Epidermal melanocyte (primary cell): Measurements from ENCODE around the gene NDUFAF3.

Experiments used
- DNase-seq: peaks from one replicate; pipeline ENCODE4 v3.0.0; 2011; ENCODE audit warnings: low spot score; ENCODE audit not compliant: insufficient read length

Gene NDUFAF3, protein sequence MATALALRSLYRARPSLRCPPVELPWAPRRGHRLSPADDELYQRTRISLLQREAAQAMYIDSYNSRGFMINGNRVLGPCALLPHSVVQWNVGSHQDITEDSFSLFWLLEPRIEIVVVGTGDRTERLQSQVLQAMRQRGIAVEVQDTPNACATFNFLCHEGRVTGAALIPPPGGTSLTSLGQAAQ

DNA sequence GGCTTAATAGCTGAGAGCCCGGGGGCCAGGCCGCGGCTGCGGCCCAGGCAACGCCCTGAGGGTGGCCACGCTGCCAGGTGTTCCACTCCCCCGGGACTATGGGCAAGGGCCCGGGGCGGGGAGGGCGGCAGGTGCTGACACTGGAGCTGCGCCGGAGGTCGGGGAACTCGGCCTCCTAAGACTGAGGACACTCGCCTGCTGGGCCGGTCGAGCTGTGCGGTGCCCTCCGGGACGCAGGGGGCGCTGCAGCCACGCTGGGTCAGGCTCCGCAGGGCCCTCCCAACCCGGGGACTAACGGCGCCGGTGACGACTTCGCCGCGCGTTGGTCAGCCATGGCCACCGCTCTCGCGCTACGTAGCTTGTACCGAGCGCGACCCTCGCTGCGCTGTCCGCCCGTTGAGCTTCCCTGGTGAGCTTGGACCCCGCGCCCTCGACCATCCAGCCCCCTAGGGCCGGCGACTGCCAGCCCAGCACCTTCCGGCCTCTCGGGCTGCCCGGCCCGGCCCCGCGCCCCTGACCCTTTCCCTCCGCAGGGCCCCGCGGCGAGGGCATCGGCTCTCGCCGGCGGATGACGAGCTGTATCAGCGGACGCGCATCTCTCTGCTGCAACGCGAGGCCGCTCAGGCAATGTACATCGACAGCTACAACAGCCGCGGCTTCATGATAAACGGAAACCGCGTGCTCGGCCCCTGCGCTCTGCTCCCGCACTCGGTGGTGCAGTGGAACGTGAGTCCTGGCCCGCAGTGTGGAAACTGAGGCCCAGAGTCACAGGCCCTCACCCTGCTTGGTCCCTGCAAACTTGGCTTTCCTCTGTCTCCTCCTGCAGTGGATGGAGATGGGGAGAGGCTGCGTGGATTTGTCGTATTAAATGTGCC lies at the start of gene NDUFAF3:
Gene NDUFAF3, plus strand, starts transcription at position 309 of the 875 bp plus-strand sequence. Its CDS starts 24 bp downstream, at position 333.
- peak; percentile 89 for DNase-seq

DNA sequence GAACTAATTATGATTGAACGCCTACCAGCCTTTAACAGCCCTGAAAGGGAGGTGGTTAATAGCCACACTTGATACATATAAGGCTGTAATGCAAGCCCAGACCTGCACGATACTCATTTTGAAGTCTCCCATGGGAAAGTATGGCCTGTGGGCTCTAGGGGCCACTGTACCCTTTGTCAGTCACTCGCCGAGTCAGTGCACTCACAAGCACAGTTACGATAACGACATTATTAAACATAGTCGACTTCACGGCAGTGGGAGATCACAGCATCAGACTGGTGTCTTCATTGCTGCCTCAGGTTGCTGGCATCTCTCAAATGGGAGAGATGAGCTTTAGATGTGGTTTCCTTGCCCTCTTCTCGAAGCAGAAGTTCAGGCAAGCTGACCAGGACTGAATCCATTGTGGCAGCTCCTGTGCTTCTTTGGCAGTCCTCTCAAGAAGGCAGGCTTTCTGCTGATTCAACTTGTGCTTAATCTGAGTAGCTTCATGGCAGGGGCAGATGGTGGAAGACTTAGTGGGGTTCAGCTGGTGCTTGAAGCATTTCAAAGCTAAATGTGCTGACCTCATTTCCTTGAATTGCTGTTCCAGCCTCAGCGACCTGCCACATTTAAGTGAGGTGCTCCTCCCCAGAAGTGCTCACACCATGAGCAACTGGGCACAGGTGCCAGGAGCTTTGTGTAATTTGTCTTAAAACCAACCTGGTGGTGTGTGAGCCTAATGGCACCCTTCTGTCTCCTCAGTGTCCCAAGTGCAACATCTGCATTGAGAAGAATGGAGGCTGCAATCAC lies 47.7 kb upstream of the NDUFAF3 start:
- no peak for DNase-seq

DNA sequence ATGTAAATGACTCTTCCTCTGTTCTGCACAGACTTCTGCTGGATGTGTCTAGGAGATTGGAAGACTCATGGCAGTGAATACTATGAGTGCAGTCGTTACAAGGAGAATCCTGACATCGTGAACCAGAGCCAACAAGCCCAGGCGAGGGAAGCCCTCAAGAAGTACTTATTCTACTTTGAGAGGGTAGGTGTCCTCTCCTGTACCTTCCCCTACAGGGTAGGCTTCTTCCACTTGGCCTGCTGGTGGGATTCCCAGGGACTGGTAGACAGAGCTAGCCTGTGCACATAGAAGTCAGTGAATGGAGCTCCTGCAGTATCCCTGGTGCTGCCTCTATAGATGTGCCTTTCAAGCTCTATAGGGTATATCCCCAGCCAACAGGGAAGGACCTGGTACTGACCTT lies 42.5 kb upstream of the NDUFAF3 start:
- no peak for DNase-seq

DNA sequence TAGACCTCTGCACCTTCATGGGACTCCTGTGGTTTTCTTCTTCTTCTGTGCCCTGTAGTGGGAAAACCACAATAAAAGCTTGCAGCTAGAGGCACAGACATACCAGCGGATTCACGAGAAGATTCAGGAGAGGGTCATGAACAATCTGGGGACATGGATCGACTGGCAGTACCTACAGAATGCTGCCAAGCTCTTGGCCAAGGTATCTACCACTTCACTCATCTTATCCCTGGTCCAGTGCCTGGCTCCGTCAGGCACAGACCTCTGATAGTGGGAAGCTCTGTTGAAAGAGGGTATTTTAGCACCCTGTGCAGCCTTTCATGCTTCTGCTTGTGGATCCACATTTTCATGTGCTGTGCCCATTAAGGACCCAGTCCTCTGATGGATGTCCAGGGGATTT lies 41.6 kb upstream of the NDUFAF3 start:
- DNase-seq, result no peak

DNA sequence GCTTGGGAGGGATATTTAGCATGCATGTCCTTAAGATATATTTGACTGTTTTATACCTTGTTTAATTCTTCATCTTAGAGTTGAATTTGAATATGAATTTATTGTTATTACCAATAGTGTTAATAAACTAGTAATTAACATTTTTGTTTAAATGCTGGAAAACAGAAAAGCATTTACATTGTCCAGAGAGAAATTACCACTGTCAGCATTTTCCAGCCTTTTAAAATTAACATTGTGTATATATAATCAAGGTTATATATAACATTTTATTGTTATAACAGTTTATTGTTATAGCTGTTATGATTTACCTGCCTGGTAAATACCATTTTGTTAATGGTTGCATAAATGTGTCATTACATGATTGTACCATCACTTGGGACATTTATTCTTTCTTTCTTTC lies 39.9 kb upstream of the NDUFAF3 start:
- DNase-seq, result no peak

DNA sequence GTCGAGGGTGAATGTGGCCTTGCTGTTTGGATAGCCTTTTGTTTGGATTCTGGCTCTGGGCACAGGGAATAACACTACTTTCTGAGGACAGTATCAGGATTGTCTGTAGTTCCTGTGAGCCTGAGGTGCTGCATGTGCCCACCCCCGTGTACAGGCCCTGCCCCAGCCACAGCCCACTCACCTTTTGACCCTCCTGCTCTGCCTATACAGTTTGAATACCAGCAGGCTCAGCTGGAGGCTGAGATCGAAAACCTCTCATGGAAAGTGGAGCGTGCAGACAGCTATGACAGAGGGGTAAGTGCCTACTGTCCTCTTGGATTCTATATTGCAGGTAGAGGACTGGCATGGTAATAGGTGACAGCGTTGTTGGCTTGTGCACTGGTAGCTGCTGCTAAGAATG lies 39.2 kb upstream of the NDUFAF3 start:
- no peak for DNase-seq

DNA sequence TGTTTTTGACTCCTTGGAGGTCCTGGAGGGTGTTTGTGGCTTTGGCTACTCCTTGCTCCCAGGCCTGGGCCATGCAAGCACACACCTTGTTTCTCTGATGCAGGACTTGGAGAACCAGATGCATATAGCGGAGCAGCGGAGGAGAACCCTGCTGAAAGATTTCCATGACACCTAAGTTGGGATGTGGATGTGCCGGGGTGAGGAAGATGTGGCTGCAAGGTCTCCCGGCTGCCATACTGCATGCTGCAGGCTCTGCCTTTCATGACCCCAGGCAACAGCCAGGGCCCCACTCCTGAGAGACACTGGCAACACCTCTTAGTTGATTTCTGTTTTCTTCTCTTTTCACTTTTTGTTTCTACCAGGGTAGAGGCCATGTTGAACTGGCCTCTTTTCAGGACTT lies 38.8 kb upstream of the NDUFAF3 start:
- DNase-seq, result no peak

DNA sequence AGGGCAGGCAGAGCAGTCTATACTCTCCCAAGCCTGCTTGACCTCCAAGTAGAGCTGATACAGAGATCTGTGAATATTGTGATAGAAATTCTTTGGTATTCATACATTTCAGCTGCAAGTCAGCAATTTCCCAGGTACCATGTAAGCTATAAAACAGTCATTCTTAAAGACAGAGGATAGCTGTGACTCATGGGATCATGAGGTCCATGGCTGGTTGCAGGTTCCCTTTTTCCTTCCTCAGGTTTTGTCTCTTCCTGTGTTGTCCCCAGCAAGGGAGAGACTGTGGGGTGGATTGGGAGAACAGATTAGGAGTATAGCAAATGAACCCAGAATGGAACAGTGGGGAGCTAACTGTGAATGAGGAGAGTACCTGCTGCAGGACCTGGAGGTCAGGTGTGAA lies 37.3 kb upstream of the NDUFAF3 start:
- no peak for DNase-seq

DNA sequence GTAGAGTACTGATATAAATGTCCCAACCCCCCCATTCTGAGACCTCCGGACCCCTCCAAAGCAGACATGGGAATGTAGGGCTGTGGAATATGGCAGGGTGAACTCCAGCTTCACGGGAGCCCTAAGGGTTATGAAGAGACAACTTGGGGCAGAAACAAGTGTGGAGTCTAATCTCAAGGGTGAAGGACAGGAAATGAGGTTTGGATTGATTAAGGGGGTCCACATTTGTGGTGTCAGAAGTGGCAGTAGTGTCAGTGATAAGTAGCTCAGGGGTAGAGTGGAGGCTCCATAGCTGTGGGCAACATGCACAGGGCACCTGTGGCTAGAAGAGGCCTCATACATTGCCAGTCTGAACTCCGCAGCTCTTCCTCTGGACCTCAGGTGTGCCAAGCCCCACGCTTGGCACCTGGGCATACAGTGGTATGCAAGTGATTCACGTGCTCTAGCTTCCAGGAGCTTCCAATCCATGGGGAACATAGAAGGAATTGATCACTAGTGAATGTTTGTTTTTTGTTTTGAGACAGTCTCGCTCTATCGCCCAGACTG lies 36.0 kb upstream of the NDUFAF3 start:
- DNase-seq, result no peak

DNA sequence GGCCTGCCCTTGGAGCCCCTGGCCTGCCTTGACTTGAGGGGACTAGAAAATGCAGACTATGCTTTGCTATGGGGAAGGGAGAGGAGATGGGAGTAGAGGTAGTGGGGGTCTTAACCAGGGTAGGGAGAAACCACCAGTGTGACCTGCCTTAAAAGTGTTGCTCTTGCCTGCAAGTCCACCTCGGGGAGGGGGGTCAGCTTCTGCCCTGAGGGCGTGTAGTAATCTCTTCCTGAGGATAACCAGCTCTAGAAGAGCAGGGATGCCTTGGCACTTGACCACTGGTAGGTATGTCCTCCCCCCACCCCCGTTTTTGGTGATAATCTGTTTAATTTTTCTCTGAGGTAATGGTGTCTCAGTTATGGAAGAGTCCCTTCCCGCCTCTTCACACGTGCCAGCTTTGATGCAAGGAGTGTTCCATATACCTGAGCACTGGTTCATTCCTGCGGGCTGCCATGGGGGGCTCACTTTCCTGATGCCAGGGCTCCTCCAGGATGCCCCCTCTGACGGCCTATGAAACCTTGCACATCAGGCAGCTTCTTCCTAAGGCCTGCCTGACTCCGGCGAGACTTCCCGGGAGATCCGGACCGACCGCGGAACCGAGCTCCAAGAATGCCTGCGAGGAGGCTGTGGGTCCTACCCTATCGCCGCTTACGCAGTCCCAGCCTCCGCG lies 32.7 kb upstream of the NDUFAF3 start:
- DNase-seq, result no peak

DNA sequence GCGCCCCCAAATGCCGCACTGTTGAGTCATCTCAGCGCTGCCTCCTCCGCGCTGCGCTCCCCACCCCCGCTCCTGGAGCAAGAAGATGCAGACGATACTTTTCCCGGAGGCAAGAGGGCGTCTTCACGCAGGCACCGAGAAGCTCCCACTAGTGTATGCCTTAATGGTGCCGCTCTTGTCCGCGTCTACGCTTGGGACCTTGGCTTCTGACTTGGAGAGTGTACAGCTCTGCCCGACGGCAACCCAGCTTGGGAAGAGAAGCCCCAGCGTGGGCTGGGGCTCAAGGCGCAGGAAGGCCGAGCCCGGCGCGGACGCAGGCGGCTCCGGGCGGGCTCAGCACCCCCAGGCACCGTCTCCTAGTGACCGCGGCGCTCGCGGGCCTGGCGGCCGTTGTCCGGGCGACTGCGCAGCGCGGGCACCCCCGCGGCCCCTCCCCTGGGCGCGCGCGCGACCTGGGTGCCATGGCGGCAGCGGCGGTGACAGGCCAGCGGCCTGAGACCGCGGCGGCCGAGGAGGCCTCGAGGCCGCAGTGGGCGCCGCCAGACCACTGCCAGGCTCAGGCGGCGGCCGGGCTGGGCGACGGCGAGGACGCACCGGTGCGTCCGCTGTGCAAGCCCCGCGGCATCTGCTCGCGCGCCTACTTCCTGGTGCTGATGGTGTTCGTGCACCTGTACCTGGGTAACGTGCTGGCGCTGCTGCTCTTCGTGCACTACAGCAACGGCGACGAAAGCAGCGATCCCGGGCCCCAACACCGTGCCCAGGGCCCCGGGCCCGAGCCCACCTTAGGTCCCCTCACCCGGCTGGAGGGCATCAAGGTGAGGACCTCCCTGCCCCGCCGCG lies 31.9 kb upstream of the NDUFAF3 start, which contains the start of gene P4HTM:
Gene P4HTM, plus strand, starts transcription at position 446 of the 840 bp plus-strand sequence. Its CDS starts 16 bp downstream, at position 462.
- peak; percentile 54 for DNase-seq

DNA sequence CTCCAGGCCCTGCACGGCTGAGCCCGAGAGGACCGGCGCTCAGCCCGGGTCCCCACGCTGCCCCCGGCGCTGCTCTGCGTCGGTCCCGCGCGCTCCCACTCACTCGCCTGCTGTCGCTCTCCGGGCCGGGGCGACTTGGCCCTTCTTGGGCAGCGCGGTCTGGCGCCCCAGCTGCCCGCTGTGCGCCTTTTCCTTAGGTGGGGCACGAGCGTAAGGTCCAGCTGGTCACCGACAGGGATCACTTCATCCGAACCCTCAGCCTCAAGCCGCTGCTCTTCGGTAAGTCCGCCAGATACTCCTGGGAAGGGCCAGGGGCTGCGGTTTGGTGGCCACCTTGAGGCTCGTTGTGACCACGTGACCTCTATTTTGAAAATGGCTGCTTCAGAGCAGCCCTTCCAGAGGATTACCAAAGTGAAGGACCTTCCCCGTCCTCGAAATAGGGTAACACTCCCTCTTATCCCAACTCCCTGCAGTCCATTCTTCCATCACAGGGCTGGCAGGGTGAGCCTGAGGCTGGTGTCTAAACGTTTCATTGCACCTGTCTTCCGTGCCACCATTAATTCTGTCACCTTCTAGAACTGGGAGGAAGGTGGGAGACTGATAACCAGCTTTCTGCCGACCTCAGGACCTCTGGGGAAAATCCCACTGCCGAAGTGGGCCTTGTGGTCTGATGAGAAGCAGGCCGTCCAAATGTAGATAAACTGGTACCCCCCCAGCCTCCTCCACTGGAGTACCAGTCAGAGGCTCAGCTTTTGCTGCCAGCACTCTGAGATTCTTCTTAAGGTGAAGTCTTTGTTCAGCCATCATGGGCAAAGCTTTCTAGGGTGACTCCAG lies 31.1 kb upstream of the NDUFAF3 start:
- DNase-seq, result no peak

DNA sequence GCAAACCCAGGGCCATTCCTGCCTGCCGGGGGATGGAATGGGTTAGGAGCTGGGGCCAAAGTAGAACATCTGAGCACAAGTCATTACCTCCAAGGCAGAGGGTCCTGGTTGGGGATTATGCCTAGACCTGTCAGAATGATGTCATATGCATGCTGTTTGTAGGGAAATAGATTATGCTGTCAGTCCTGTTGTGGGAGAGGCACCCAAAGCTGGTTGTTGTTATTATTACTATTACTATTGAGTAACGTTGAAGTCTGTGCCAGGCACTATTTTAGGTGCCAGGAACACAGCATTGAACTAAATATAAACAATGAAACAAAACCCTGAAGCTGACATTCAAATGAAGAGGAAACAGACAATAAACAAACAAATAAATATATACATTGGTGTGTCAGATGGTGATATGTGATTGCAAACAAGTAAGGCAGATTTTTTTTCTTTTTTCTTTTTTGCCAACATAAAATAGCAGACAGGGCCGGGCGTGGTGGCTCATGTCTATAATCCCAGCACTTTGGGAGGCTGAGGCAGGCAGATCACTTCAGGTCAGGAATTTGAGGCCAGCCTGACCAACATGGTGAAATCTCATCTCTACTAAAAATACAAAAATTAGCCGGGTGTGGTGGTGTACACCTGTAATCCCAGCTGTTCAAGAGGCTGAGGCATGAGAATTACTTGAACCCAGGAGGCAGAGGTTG lies 29.9 kb upstream of the NDUFAF3 start:
- DNase-seq, result no peak

DNA sequence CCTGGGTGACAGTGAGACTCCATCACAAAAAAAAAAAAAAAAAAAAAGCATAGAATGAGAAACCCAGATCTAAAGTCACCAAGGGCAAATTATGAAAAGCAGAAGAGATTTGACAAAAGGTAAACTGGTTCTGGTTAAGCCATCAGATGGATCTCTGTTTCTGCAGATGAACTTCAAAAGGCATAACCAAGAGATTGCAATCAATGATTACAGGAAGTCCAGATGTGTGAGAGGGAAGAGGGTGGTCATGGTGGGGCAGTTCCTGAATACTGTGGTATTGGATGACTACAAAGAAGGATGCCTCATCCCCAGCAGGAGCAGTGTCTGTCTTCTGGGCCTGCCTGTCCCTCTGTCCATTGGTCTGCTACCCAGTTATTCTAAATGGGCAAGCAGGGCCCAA lies 28.1 kb upstream of the NDUFAF3 start:
- DNase-seq, result no peak

DNA sequence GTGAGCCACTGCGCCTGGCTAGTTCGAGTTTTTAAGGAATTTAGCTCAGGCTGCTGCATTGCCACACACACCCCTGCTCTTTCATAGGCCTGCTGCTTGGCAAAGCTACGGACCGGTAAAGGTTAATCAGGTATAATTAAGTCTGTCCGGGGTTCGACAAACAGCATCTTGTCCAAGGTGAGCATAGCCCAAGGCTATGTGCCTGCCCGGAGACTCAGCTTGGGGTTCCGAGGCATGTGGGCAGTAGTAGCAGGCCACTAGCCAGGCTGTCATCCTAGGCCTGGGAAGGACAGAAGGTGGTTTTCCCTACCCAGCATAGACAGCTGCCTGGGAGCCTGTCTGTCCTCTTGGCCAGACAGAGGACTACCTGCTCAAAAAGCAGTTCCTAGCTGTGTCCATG lies 25.3 kb upstream of the NDUFAF3 start:
- no peak for DNase-seq

DNA sequence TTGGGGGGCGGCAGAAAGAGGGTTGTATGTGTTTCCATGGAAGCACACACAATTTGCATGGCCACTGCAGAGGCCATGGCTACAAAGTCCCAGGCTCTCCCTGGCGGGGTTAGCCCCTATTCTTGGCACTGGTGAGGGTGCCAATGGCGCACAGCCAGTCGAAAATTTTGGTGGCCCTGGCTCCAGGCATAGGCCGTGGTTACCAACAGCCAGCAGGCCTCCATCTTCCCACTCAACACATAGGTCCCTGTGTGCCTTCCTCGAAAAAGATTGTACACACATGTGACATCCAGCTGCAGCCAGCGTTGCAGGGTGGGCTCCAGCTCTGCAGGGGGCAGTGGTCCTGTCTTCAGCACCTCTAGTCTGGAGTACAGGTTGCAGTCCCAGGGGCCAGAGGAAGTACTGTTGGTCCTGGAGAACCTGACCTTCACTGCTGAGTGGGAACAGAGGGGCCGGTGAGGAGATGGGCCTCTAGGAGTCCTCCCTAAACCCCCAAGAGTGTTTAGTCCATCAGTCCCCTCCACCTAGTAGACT lies 24.8 kb upstream of the NDUFAF3 start:
- no peak for DNase-seq

DNA sequence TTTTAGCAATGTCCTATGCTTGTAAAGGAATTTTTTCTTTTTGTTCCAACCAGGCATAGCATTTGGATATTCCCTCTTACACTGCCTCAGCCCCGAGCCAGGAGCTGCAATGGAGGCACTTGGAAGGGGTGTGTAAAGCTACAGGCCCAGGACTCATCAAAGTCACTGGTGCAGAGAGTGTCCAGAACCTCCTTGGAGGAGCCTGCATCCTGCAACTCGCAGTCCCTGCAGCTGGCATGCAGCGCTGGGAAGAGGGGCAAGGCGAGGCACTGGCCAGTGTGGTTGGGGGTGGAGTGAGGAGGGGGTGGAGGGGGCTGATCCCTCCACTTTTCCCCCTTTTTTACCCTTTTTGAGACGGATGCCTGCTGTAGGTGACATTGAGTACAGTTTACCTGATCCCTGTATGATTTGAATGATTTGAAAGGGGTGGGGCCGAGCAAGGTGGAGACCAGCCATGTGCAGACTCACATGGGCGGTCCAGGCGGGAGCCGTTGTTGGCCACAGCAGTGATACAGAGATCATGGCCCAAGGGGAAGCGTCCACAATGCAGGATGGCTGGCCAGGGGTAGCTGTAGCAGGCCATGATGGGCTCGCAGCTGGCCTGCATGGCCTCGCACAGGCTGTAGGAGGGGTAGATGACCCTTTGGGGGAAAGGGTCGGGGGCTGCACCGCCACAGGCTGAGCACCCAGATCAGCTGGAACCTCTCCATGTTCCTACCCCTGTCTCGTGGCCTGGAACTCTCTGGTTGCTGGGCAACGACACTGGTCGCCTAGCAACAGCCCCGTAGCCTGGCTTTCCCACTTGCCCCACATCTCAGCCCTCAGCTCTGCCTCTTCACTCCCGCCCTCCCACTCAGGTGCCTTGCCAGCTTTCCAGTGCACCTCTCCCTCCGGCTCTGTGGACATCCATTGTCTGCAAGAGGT lies 23.9 kb upstream of the NDUFAF3 start:
- no peak for DNase-seq
